ENCODE measurements around the gene PTPRN2. TPM values are rescaled to one million over a fixed set of nuclear protein-coding genes. Genes with fewer than 3 reads are reported as not detected.

PTPRN2 gene
- total and polyA plus RNA-seq, 4 experiments from 2014 or later, result 1.7 to 2.6 (median 1.9) TPM

GRCh38 chr7:158324397-158325360, 262.9 kb downstream of the PTPRN2 start:
- Mint-ChIP-seq H3K36me3 (no peaks in the 10 kb centered on the region), H3K27ac (no peak overlapping the region), H3K4me3 (no peak overlapping the region), H3K9me3 (peaks cover 4 to 14% (median 10%) of the 10 kb centered on the region in 8 donors), H3K27me3 (peaks cover 0 to 4% of the 10 kb centered on the region in 2 donors), H3K4me1 (no peaks in the 10 kb centered on the region)
- POLR2A ChIA-PET (ENCODE audit: partially characterized antibody), result no interaction called here
- Histone ChIP-seq H3K27me3 (ENCODE audit: insufficient read depth, low read length) (no peaks in the 10 kb centered on the region), H3K4me1 (ENCODE audit: insufficient read depth, low read length) (no peaks in the 10 kb centered on the region), H3K27ac (ENCODE audit: low read depth, low read length) (no peak overlapping the region), H3K4me3 (ENCODE audit: low read length in 2 of 2) (no peak overlapping the region), H3K9me3 (ENCODE audit: control insufficient read depth in 1 of 2, low read length in 2 of 2) (no peaks in the 10 kb centered on the region), H3K36me3 (ENCODE audit: insufficient read depth, low read length) (no peaks in the 10 kb centered on the region)
- CTCF ChIA-PET (ENCODE audit: partially characterized antibody), result no interaction called here
- DNase-seq, result no peak
- intact Hi-C loops (cut with micrococcal nuclease), result no loop called here

- no peak overlapping the region for H3K4me3 Mint-ChIP-seq
- Histone ChIP-seq H3K4me3 (ENCODE audit: low read length in 2 of 2) (no peak overlapping the region), H3K9me3 (ENCODE audit: control insufficient read depth in 1 of 2, low read length in 2 of 2) (no peaks in the 10 kb centered on the region), H3K4me1 (ENCODE audit: insufficient read depth, low read length) (no peaks in the 10 kb centered on the region), H3K36me3 (ENCODE audit: insufficient read depth, low read length) (no peaks in the 10 kb centered on the region), H3K27me3 (ENCODE audit: insufficient read depth, low read length) (no peaks in the 10 kb centered on the region), H3K27ac (ENCODE audit: low read depth, low read length) (no peak overlapping the region)
- peaks cover 0 to 4% of the 10 kb centered on the region in 2 donors for H3K27me3 Mint-ChIP-seq
- no peak overlapping the region for H3K27ac Mint-ChIP-seq
- H3K4me1 Mint-ChIP-seq, result no peaks in the 10 kb centered on the region
- ChIA-PET POLR2A (ENCODE audit: partially characterized antibody) (no interaction called here), CTCF (ENCODE audit: partially characterized antibody) (no interaction called here)
- peaks cover 4 to 14% (median 10%) of the 10 kb centered on the region in 8 donors for H3K9me3 Mint-ChIP-seq
- H3K36me3 Mint-ChIP-seq, result no peaks in the 10 kb centered on the region
- DNase-seq, result no peak
- intact Hi-C loops (cut with micrococcal nuclease), result no loop called here
Measured at GRCh38 chr7:158323741-158324396, 263.8 kb downstream of the PTPRN2 start.

- Histone ChIP-seq H3K27ac (ENCODE audit: low read depth, low read length) (no peak overlapping the region), H3K4me1 (ENCODE audit: insufficient read depth, low read length) (no peaks in the 10 kb centered on the region), H3K36me3 (ENCODE audit: insufficient read depth, low read length) (no peaks in the 10 kb centered on the region), H3K27me3 (ENCODE audit: insufficient read depth, low read length) (no peaks in the 10 kb centered on the region), H3K4me3 (ENCODE audit: low read length in 2 of 2) (no peak overlapping the region), H3K9me3 (ENCODE audit: control insufficient read depth in 1 of 2, low read length in 2 of 2) (no peaks in the 10 kb centered on the region)
- CTCF ChIA-PET (ENCODE audit: partially characterized antibody), result no interaction called here
- Mint-ChIP-seq H3K4me3 (no peak overlapping the region), H3K9me3 (peaks cover 4 to 14% (median 10%) of the 10 kb centered on the region in 8 donors), H3K27ac (no peak overlapping the region), H3K4me1 (no peaks in the 10 kb centered on the region), H3K27me3 (peaks cover 0 to 4% of the 10 kb centered on the region in 2 donors), H3K36me3 (no peaks in the 10 kb centered on the region)
- intact Hi-C loops (cut with micrococcal nuclease), result no loop called here
- POLR2A ChIA-PET (ENCODE audit: partially characterized antibody), result no interaction called here
- DNase-seq, result no peak
Measured at GRCh38 chr7:158322616-158323530, 264.8 kb downstream of the PTPRN2 start.

GRCh38 chr7:158321936-158322615, 265.5 kb downstream of the PTPRN2 start:
- no peaks in the 10 kb centered on the region for H3K4me1 ChIP-seq (ENCODE audit: insufficient read depth, low read length)
- no peak overlapping the region for H3K4me3 Mint-ChIP-seq
- peaks cover 4 to 11% (median 7%) of the 10 kb centered on the region in 8 donors for H3K9me3 Mint-ChIP-seq
- no peak overlapping the region for H3K27ac ChIP-seq (ENCODE audit: low read depth, low read length)
- no peaks in the 10 kb centered on the region for H3K36me3 Mint-ChIP-seq
- no peaks in the 10 kb centered on the region for H3K9me3 ChIP-seq (ENCODE audit: control insufficient read depth in 1 of 2, low read length in 2 of 2)
- POLR2A ChIA-PET (ENCODE audit: partially characterized antibody), result no interaction called here
- H3K27ac Mint-ChIP-seq, result no peak overlapping the region
- DNase-seq, result no peak
- H3K4me3 ChIP-seq (ENCODE audit: low read length in 2 of 2), result no peak overlapping the region
- CTCF ChIA-PET (ENCODE audit: partially characterized antibody), result no interaction called here
- no peaks in the 10 kb centered on the region for H3K27me3 ChIP-seq (ENCODE audit: insufficient read depth, low read length)
- peaks cover 0 to 2% (median 0%) of the 10 kb centered on the region in 4 donors for H3K4me1 Mint-ChIP-seq
- intact Hi-C loops (cut with micrococcal nuclease), result no loop called here
- H3K27me3 Mint-ChIP-seq, result peaks cover 2 to 6% of the 10 kb centered on the region in 2 donors
- H3K36me3 ChIP-seq (ENCODE audit: insufficient read depth, low read length), result no peaks in the 10 kb centered on the region

- Histone ChIP-seq H3K36me3 (ENCODE audit: insufficient read depth, low read length) (no peaks in the 10 kb centered on the region), H3K4me3 (ENCODE audit: low read length in 2 of 2) (no peak overlapping the region), H3K4me1 (ENCODE audit: insufficient read depth, low read length) (no peaks in the 10 kb centered on the region), H3K27ac (ENCODE audit: low read depth, low read length) (no peak overlapping the region), H3K9me3 (ENCODE audit: control insufficient read depth in 1 of 2, low read length in 2 of 2) (no peaks in the 10 kb centered on the region), H3K27me3 (ENCODE audit: insufficient read depth, low read length) (no peaks in the 10 kb centered on the region)
- intact Hi-C loops (cut with micrococcal nuclease), result no loop called here
- ChIA-PET POLR2A (ENCODE audit: partially characterized antibody) (no interaction called here), CTCF (ENCODE audit: partially characterized antibody) (no interaction called here)
- Mint-ChIP-seq H3K4me3 (no peak overlapping the region), H3K27me3 (peaks cover 2 to 6% of the 10 kb centered on the region in 2 donors), H3K36me3 (no peaks in the 10 kb centered on the region), H3K9me3 (peaks cover 0 to 8% (median 0%) of the 10 kb centered on the region in 8 donors), H3K4me1 (peaks cover 0 to 2% (median 0%) of the 10 kb centered on the region in 4 donors), H3K27ac (no peak overlapping the region)
- no peak for DNase-seq
Measured at GRCh38 chr7:158321056-158321700, 266.4 kb downstream of the PTPRN2 start.

- intact Hi-C loops (cut with micrococcal nuclease), result no loop called here
- H3K27ac ChIP-seq (ENCODE audit: low read depth, low read length), result no peak overlapping the region
- H3K4me1 ChIP-seq (ENCODE audit: insufficient read depth, low read length), result no peaks in the 10 kb centered on the region
- no peaks in the 10 kb centered on the region for H3K9me3 ChIP-seq (ENCODE audit: control insufficient read depth in 1 of 2, low read length in 2 of 2)
- Mint-ChIP-seq H3K27ac (no peak overlapping the region), H3K4me3 (no peak overlapping the region), H3K4me1 (peaks cover 0 to 2% (median 0%) of the 10 kb centered on the region in 4 donors), H3K27me3 (peaks cover 2 to 6% of the 10 kb centered on the region in 2 donors), H3K36me3 (no peaks in the 10 kb centered on the region), H3K9me3 (peaks cover 0 to 8% (median 0%) of the 10 kb centered on the region in 8 donors)
- POLR2A ChIA-PET (ENCODE audit: partially characterized antibody), result no interaction called here
- no peaks in the 10 kb centered on the region for H3K36me3 ChIP-seq (ENCODE audit: insufficient read depth, low read length)
- no peak for DNase-seq
- no peaks in the 10 kb centered on the region for H3K27me3 ChIP-seq (ENCODE audit: insufficient read depth, low read length)
- no peak overlapping the region for H3K4me3 ChIP-seq (ENCODE audit: low read length in 2 of 2)
- CTCF ChIA-PET (ENCODE audit: partially characterized antibody), result no interaction called here
Measured at GRCh38 chr7:158320328-158320727, 267.3 kb downstream of the PTPRN2 start.

Measured in CD4-positive, alpha-beta memory T cell (primary cell).